Common myeloid progenitor, CD34-positive (primary cell): ENCODE results near the gene UBR2.

Source experiments
- CTCF ChIA-PET: fragments of 350-600 bp; sonication (Branson Sonifier 250); formaldehyde crosslinking; loops from one replicate; lab custom pipeline; 2021; ENCODE audit warnings: antibody characterized with exemption; lab: Charles Lee
- POLR2A ChIA-PET: fragments of 350-600 bp; sonication (Branson Sonifier 250); formaldehyde crosslinking; loops from one replicate; lab custom pipeline; 2021; ENCODE audit warnings: antibody characterized with exemption; lab: Charles Lee
- DNase-seq, 3 donors: peaks; one replicate each; pipeline versions ENCODE4 v3.0.0 to v3.0.0-alpha.2; 2013
- H3K27ac ChIP-seq, 2 experiments: 1 replicate in 1 of 2; 2 replicates in 1 of 2; pipeline ENCODE4 v1.7.0; 2013; ENCODE audit warnings: inconsistent platforms in 2 of 2, low read length in 2 of 2, mild to moderate bottlenecking in 2 of 2, low read depth in 1 of 2, moderate library complexity in 1 of 2; ENCODE audit not compliant: severe bottlenecking in 2 of 2, insufficient read depth in 1 of 2, poor library complexity in 1 of 2
- H3K27me3 ChIP-seq, 5 experiments: replicated peaks in 2 of 5; 1 replicate in 3 of 5; 2 replicates in 2 of 5; pipeline versions ENCODE4 v1.6.1 to v1.7.0; 2013; ENCODE audit warnings: low read length in 4 of 5, mild to moderate bottlenecking in 2 of 5, moderate library complexity in 2 of 5, inconsistent platforms in 1 of 5; ENCODE audit not compliant: insufficient read depth in 5 of 5, control insufficient read depth in 4 of 5
- H3K36me3 ChIP-seq, 4 experiments: 1 replicate in 2 of 4; 2 replicates in 2 of 4; pipeline versions ENCODE4 v1.6.1 to v1.7.0; 2013; ENCODE audit warnings: low read length in 3 of 4, control low read depth in 1 of 4, mild to moderate bottlenecking in 1 of 4; ENCODE audit not compliant: control insufficient read depth in 4 of 4, insufficient read depth in 4 of 4
- H3K4me1 ChIP-seq, 4 experiments: 1 replicate in 3 of 4; 2 replicates in 1 of 4; pipeline versions ENCODE4 v1.6.1 to v1.7.1; 2013; ENCODE audit warnings: low read length in 3 of 4, mild to moderate bottlenecking in 3 of 4, control low read depth in 1 of 4, inconsistent platforms in 1 of 4, moderate library complexity in 1 of 4; ENCODE audit not compliant: control insufficient read depth in 4 of 4, insufficient read depth in 4 of 4; ENCODE audit errors: control extremely low read depth in 1 of 4
- H3K4me3 ChIP-seq, 7 experiments: 1 replicate in 4 of 7; 2 replicates in 3 of 7; pipeline versions ENCODE4 v1.5.1 to v1.7.0; 2013; ENCODE audit warnings: mild to moderate bottlenecking in 7 of 7, low read length in 6 of 7, moderate library complexity in 6 of 7, inconsistent platforms in 2 of 7, low read depth in 2 of 7, control low read depth in 1 of 7; ENCODE audit not compliant: insufficient read depth in 4 of 7, control insufficient read depth in 1 of 7; ENCODE audit errors: extremely low read depth in 1 of 7
- H3K9me3 ChIP-seq, 5 experiments: 1 replicate in 4 of 5; 2 replicates in 1 of 5; pipeline versions ENCODE4 v1.6.1 to v1.7.1; 2013; ENCODE audit warnings: low read length in 4 of 5, mild to moderate bottlenecking in 2 of 5, inconsistent platforms in 1 of 5, low read depth in 1 of 5, moderate library complexity in 1 of 5; ENCODE audit not compliant: control insufficient read depth in 4 of 5, insufficient read depth in 2 of 5; ENCODE audit errors: control extremely low read depth in 1 of 5
- WGBS: methylation state at CpG from one replicate; pipeline ENCODE4 v1.1.5; 2013; ENCODE audit not compliant: insufficient coverage; 5-methylcytosine and 5-hydroxymethylcytosine counted together

The UBR2 gene

DNA sequence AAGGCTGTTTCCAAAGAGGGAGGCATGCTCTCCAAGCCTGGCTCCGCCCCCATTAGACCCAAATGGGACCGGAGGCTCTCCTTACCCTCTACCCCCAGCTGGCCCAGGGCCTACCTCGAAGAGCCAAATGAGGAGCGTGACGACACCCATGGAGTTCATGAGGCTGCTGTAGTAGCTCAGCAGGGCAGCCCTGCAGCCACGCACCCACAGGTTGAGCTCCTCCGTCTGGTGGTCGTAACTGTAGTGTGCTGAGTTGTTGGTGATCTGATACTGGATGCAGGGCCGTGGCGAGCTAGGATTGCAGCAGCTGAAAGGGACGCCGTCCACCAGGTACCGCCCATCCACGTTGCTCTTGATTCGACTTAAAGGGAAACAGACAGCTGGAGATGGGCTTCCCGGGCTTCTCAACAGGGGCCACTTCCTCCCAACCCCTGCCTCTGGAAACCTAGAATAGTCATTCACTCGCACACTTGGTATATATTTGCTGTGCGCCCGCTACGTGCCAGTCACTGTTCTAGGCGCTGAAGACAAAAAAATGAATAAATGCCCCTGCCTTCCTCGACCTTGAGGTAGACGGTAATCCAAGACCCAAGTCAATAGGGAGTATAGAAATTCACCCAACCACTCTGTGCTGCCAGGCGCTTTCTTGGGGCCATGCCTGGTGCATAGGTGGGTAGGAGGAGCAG, 140.6 kb downstream of the UBR2 start:
- no peak for DNase-seq
- CTCF ChIA-PET = interaction anchor here (0.8 to 1.7 kb wide), 2 partner anchors 12 to 127 kb away, joined by 4 to 6 read pairs; no protein-coding TSS in a partner anchor

DNA sequence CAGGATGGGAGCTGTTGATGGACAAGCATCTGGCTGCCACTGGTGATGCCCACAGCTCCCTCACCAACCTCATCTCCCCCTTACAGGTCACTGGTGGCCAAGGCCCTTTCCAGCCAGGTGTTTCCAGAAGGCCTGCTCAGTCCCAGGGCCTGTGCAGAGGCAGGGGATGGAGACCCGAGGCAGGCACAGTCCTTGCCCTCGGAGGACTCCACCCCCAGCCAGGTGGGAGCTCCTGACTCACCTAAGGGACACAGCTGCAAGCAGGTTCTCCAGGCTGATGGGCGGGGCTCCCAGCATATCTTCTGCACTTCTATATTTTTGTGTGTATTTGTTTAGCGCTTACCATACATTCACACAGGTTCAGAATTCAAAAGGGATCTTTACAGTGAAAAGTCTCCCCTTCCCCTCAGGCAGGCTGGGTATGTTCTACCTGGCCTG, 141.1 kb downstream of the UBR2 start:
- H3K27me3 ChIP-seq = no peaks in the 10 kb centered on the region
- H3K9me3 ChIP-seq = no peaks in the 10 kb centered on the region
- no peak overlapping the region for H3K27ac ChIP-seq
- DNase-seq = no peak
- ChIA-PET POLR2A (no interaction called here), CTCF (interaction anchor here (1.7 kb wide), 1 partner anchor 12 kb away, joined by 6 read pairs; no protein-coding TSS in a partner anchor)
- no peaks in the 10 kb centered on the region for H3K36me3 ChIP-seq
- no CpG with 5 or more reads among the region's 4 CpGs for WGBS
- no peak overlapping the region for H3K4me3 ChIP-seq
- H3K4me1 ChIP-seq = no peaks in the 10 kb centered on the region

More for the DNA sequence above, 140.6 kb downstream of the UBR2 start:
- no peaks in the 10 kb centered on the region for H3K4me1 ChIP-seq
- POLR2A ChIA-PET = no interaction called here
- H3K9me3 ChIP-seq = no peaks in the 10 kb centered on the region
- no peaks in the 10 kb centered on the region for H3K36me3 ChIP-seq
- H3K27ac ChIP-seq = no peak overlapping the region
- 83% methylated on average over 18 of the region's 24 CpGs for WGBS
- no peaks in the 10 kb centered on the region for H3K27me3 ChIP-seq
- no peak overlapping the region for H3K4me3 ChIP-seq

DNA sequence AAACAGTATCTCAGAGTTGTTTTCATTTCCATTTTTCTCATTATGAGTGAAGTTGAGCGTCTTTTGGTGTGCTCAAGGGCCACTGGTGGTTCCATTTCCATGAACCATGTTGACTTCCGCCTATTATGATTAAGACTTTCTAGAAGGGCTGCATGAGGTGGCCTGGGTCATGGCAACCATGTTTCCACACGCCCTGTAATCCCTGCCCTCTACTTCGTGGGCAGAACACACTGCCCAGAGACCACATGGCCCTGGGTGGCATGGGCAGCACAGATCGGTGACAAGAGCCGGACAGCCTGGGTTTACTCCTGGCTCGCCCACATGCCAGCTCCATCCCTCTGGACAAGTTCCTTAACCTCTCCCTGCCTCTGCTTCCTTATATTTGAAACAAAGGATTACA, 143.8 kb downstream of the UBR2 start:
- Histone ChIP-seq H3K27ac (no peak overlapping the region), H3K36me3 (no peaks in the 10 kb centered on the region), H3K9me3 (peaks cover 0 to 7% (median 5%) of the 10 kb centered on the region in 5 experiments), H3K27me3 (no peaks in the 10 kb centered on the region), H3K4me1 (no peaks in the 10 kb centered on the region), H3K4me3 (no peak overlapping the region)
- CTCF ChIA-PET = no interaction called here
- POLR2A ChIA-PET = no interaction called here
- WGBS = 93% methylated on average over 3 of the region's 7 CpGs
- no peak for DNase-seq

DNA sequence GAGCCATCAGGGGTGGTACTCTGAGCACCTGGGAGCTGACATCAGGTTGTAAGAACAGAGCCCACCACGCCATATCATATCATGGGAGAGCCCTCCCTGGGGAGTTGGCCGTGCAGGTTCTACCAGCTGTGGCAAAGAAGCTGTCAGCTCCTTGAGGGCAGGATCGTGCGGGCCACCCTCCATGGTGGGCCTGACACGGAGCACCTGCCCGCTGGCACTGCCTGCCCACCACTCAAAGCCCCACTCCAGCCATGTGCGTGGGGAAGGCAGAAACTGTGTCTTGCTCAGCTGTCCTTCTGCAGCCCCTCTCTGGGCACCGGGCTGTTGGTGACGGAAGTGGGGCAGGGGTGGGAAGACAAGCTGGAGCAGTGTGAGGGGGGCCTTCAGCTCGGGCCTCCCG, 144.3 kb downstream of the UBR2 start:
- H3K9me3 ChIP-seq = peaks cover 0 to 7% (median 5%) of the 10 kb centered on the region in 5 experiments
- H3K4me1 ChIP-seq = no peaks in the 10 kb centered on the region
- H3K4me3 ChIP-seq = no peak overlapping the region
- H3K27ac ChIP-seq = no peak overlapping the region
- no peak for DNase-seq
- ChIA-PET POLR2A (no interaction called here), CTCF (no interaction called here)
- H3K27me3 ChIP-seq = no peaks in the 10 kb centered on the region
- no peaks in the 10 kb centered on the region for H3K36me3 ChIP-seq
- 96% methylated on average over 8 of the region's 11 CpGs for WGBS

DNA sequence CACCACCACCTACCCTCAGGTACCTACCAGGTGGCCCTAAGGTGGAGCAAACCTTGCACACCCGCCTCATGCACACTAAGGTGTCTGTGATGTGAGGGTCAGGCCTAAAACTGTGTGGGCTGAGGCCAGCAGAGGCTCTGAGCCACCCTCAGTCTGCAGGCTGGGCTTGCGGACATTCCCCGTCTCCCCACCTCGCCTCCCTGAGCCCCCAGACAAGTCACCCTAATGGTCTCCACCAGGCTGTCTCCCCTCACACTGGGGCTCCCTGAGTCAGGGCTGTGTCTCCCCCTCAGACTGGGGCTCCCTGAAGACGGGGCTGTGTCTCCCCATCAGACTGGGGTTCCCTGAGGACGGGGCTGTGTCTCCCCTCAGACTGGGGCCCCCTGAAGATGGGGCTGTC, 146.0 kb downstream of the UBR2 start:
- DNase-seq = no peak
- ChIA-PET POLR2A (no interaction called here), CTCF (no interaction called here)
- WGBS = 100% methylated on average over 2 of the region's 6 CpGs
- H3K4me3 ChIP-seq = no peak overlapping the region
- H3K36me3 ChIP-seq = no peaks in the 10 kb centered on the region
- no peaks in the 10 kb centered on the region for H3K4me1 ChIP-seq
- no peaks in the 10 kb centered on the region for H3K27me3 ChIP-seq
- no peak overlapping the region for H3K27ac ChIP-seq
- peaks cover 0 to 7% (median 5%) of the 10 kb centered on the region in 5 experiments for H3K9me3 ChIP-seq

DNA sequence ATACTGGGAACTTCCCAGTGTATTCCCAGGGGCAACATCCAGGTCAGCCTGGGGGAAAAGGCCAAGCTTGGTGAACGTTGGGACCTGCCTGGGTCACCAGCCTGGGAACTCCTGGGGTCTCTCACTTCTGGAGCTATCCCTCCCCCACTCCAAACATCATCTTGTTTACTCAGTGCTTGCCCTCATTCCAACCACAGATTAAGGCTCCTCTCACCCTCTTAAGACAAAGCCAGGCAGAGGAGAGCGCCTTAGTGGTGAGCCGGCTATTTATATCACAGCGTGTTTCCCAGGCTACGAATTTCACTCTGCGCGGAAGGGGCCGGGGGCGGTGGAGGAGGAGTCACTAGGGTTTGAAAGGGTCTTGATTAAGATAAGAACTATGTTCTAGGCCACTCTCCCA, 146.5 kb downstream of the UBR2 start:
- no peaks in the 10 kb centered on the region for H3K4me1 ChIP-seq
- no peak overlapping the region for H3K27ac ChIP-seq
- H3K36me3 ChIP-seq = no peaks in the 10 kb centered on the region
- no peak overlapping the region for H3K4me3 ChIP-seq
- 77% methylated on average over 6 of the region's 9 CpGs for whole genome bisulfite sequencing
- CTCF ChIA-PET = no interaction called here
- no peaks in the 10 kb centered on the region for H3K27me3 ChIP-seq
- peaks cover 0 to 7% (median 5%) of the 10 kb centered on the region in 5 experiments for H3K9me3 ChIP-seq
- no peak for DNase-seq
- POLR2A ChIA-PET = no interaction called here

DNA sequence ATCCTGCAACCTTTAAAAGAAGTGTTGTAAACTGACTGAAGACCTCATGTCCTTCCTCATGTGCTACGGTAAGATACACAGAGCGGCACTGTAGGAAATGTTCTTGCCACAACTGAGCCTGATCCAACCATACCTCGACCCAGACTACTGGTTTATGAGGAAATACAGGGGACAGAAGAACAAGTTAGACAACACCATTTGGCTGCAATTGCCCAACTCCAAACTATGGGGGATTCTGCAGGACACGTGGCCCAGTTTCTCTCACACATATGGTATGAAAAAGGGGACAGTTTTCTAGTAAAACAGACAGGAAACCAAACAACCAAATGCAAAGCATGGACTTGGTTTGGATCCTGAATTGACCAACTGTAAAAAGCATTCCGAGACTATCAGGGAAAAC, 148.1 kb downstream of the UBR2 start:
- no peaks in the 10 kb centered on the region for H3K4me1 ChIP-seq
- no peak for DNase-seq
- ChIA-PET CTCF (interaction anchor here (0.8 kb wide), 1 partner anchor 10 kb away, joined by 3 read pairs; no protein-coding TSS in a partner anchor), POLR2A (no interaction called here)
- H3K4me3 ChIP-seq = no peak overlapping the region
- 91% methylated on average over 4 of the region's 5 CpGs for WGBS
- no peak overlapping the region for H3K27ac ChIP-seq
- H3K9me3 ChIP-seq = peaks cover 0 to 7% (median 5%) of the 10 kb centered on the region in 5 experiments
- H3K27me3 ChIP-seq = no peaks in the 10 kb centered on the region
- H3K36me3 ChIP-seq = no peaks in the 10 kb centered on the region
